ENCODE data around the gene C7orf33.

DNA sequence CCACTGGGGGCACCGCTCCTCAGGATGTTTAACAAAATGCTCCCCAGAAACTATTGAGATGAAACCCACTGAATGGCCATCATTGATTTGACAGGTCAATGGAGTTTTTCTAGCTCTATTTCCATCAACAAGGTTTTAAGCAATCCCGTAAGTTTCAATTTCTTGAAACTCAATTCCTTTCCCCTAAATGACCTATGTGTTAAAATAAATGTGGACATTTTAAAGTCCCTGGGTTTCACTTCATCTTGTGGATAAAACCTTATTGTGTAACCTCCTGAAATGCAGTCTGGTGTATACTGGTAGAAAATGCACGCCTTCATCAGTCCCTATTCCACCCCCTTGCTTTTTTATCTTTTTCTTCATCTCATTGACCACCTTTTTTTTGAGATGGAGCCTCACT lies 8.9 kb upstream of the C7orf33 start:
- TF ChIP-seq CTCF (IDR thresholded peaks at IDR 0.05; ENCODE audit: low read length) = no peak
- TF ChIP-seq EZH2 (IDR thresholded peaks at IDR 0.05; ENCODE audit: borderline replicate concordance, low read length) = no peak
